Measurements from ENCODE around the gene ALDH1A1. TPM values are rescaled to one million over a fixed set of nuclear protein-coding genes. Genes with fewer than 3 reads are reported as not detected.

The ALDH1A1 gene
- total RNA-seq, 1 experiment from 2014 or later: 2.3 TPM

GRCh38 chr9:72915659-72916058 lies 37.2 kb downstream of the ALDH1A1 start:
- no peaks in the 10 kb centered on the region for H4K20me1 ChIP-seq (ENCODE audit: insufficient read depth)
- H3K36me3 ChIP-seq (ENCODE audit: low read depth): no peaks in the 10 kb centered on the region
- intact Hi-C loops (cut with micrococcal nuclease; ENCODE audit: unreplicated experiment): no loop called here
- H3K9me2 ChIP-seq (ENCODE audit: insufficient read depth): no peaks in the 10 kb centered on the region
- H3K4me2 ChIP-seq: no peak overlapping the region
- no peak overlapping the region for H3K4me3 ChIP-seq
- peak overlapping the region; percentile 30; the same call in 1 of the 2 replicates for H2AFZ ChIP-seq
- H3K79me2 ChIP-seq (ENCODE audit: low read depth): no peaks in the 10 kb centered on the region
- no peak overlapping the region for H3K27ac ChIP-seq
- no TSS peak for BruUV-seq (replicated peaks)
- TF ChIP-seq EZH2 (IDR thresholded peaks at IDR 0.05; ENCODE audit: low read depth): no peak
- no peak for TF ChIP-seq CTCF (conservative IDR thresholded peaks at IDR 0.05)
- DNase-seq: no peak
- H3K4me1 ChIP-seq (replicated peaks; ENCODE audit: insufficient read depth): no peaks in the 10 kb centered on the region
- no peaks in the 10 kb centered on the region; the same call in 1 of the 2 replicates for H3F3A ChIP-seq (ENCODE audit: insufficient read depth, low read depth)
- POLR2A ChIA-PET (ENCODE audit: unreplicated experiment): no interaction called here
- CTCF ChIA-PET: interaction anchor here (0.6 kb wide), 1 partner anchor 228 kb away, joined by 5 read pairs; no protein-coding TSS in a partner anchor
- H3K27me3 ChIP-seq (ENCODE audit: insufficient read depth, low read depth): no peaks in the 10 kb centered on the region
- H3K9me3 ChIP-seq (ENCODE audit: insufficient read depth, low read depth): no peaks in the 10 kb centered on the region

GRCh38 chr9:72914750-72915149 lies 38.1 kb downstream of the ALDH1A1 start:
- no peaks in the 10 kb centered on the region for H4K20me1 ChIP-seq (ENCODE audit: insufficient read depth)
- H3K4me2 ChIP-seq: no peak overlapping the region
- ChIA-PET POLR2A (ENCODE audit: unreplicated experiment) (no interaction called here), CTCF (no interaction called here)
- H3F3A ChIP-seq (ENCODE audit: insufficient read depth, low read depth): no peaks in the 10 kb centered on the region; the same call in 1 of the 2 replicates
- no peak overlapping the region for H2AFZ ChIP-seq
- H3K79me2 ChIP-seq (ENCODE audit: low read depth): no peaks in the 10 kb centered on the region
- no peaks in the 10 kb centered on the region for H3K9me3 ChIP-seq (ENCODE audit: insufficient read depth, low read depth)
- H3K9me2 ChIP-seq (ENCODE audit: insufficient read depth): no peaks in the 10 kb centered on the region
- no peak overlapping the region for H3K4me3 ChIP-seq
- BruUV-seq (replicated peaks): no TSS peak
- H3K27ac ChIP-seq: no peak overlapping the region
- TF ChIP-seq EZH2 (IDR thresholded peaks at IDR 0.05; ENCODE audit: low read depth) (no peak), CTCF (conservative IDR thresholded peaks at IDR 0.05) (no peak)
- no peaks in the 10 kb centered on the region for H3K4me1 ChIP-seq (replicated peaks; ENCODE audit: insufficient read depth)
- intact Hi-C loops (cut with micrococcal nuclease; ENCODE audit: unreplicated experiment): no loop called here
- H3K36me3 ChIP-seq (ENCODE audit: low read depth): no peaks in the 10 kb centered on the region
- DNase-seq: no peak
- no peaks in the 10 kb centered on the region for H3K27me3 ChIP-seq (ENCODE audit: insufficient read depth, low read depth)

GRCh38 chr9:72913382-72914009 lies 39.4 kb downstream of the ALDH1A1 start:
- H3K79me2 ChIP-seq (ENCODE audit: low read depth): no peaks in the 10 kb centered on the region
- no peaks in the 10 kb centered on the region for H3K27me3 ChIP-seq (ENCODE audit: insufficient read depth, low read depth)
- H3K36me3 ChIP-seq (ENCODE audit: low read depth): no peaks in the 10 kb centered on the region
- no peak overlapping the region; the same call in 1 of the 2 replicates for H2AFZ ChIP-seq
- no peak overlapping the region for H3K27ac ChIP-seq
- ChIA-PET CTCF (interaction anchor here (0.6 kb wide), 1 partner anchor 335 kb away, joined by 3 read pairs; no protein-coding TSS in a partner anchor), POLR2A (ENCODE audit: unreplicated experiment) (no interaction called here)
- H4K20me1 ChIP-seq (ENCODE audit: insufficient read depth): no peaks in the 10 kb centered on the region
- no peak overlapping the region for H3K4me2 ChIP-seq
- H3K9me3 ChIP-seq (ENCODE audit: insufficient read depth, low read depth): no peaks in the 10 kb centered on the region
- H3F3A ChIP-seq (ENCODE audit: insufficient read depth, low read depth): no peaks in the 10 kb centered on the region
- no TSS peak for BruUV-seq (replicated peaks)
- no peak overlapping the region for H3K4me3 ChIP-seq
- intact Hi-C loops (cut with micrococcal nuclease; ENCODE audit: unreplicated experiment): no loop called here
- no peak for TF ChIP-seq EZH2 (IDR thresholded peaks at IDR 0.05; ENCODE audit: low read depth)
- no peak for TF ChIP-seq CTCF (conservative IDR thresholded peaks at IDR 0.05)
- no peaks in the 10 kb centered on the region for H3K4me1 ChIP-seq (replicated peaks; ENCODE audit: insufficient read depth)
- H3K9me2 ChIP-seq (ENCODE audit: insufficient read depth): no peaks in the 10 kb centered on the region
- DNase-seq: no peak

Measured in PC-9 (cell line).